PC-3 (cell line): ENCODE measurements around the gene VMAC. TPM values are rescaled to one million over a fixed set of nuclear protein-coding genes. Genes with fewer than 3 reads are reported as not detected.

Source experiments
- ATAC-seq: fragments of 200-7000 bp; cut with Tn5 transposase; 2 replicates; pipeline ENCODE4 v1.9.1; 2020; ENCODE audit warnings: mild to moderate bottlenecking, moderate library complexity
- BruUV-seq: library from RNA; stranded (reverse); fragments of 400-500 nt; replicated peaks from 2 replicates; lab custom pipeline; 2021; lab: Mats Ljungman, UMichigan
- CTCF ChIA-PET: fragments of 300-600 bp; sonication (Branson Sonifier 250); formaldehyde crosslinking; loops from one replicate; lab custom pipeline; 2022; ENCODE audit warnings: antibody characterized with exemption; lab: Charles Lee
- POLR2A ChIA-PET: fragments of 300-600 bp; sonication (Branson Sonifier 250); formaldehyde crosslinking; loops from one replicate; lab custom pipeline; 2022; ENCODE audit warnings: antibody characterized with exemption; ENCODE audit not compliant: unreplicated experiment; lab: Charles Lee
- DNase-seq: peaks from one replicate; pipeline ENCODE4 v3.0.0-alpha.2; 2015
- H2AFZ ChIP-seq: fragments of 300-600 bp; sonication (generic); 2 replicates; pipeline ENCODE4 v1.6.0; 2016; ENCODE audit warnings: antibody characterized with exemption, low read length
- H3F3A ChIP-seq: fragments of 300-600 bp; sonication (generic); one replicate; pipeline ENCODE4 v1.6.0; 2017; ENCODE audit warnings: antibody characterized with exemption, low read length, control low read depth, mild to moderate bottlenecking; ENCODE audit not compliant: unreplicated experiment
- H3K27ac ChIP-seq: fragments of 300-600 bp; sonication (generic); 2 replicates; pipeline ENCODE4 v1.5.1; 2016; ENCODE audit warnings: mild to moderate bottlenecking, low read length
- H3K27me3 ChIP-seq: fragments of 300-600 bp; sonication (generic); 2 replicates; pipeline ENCODE4 v1.6.1; 2016; ENCODE audit warnings: low read length, mixed read lengths
- H3K36me3 ChIP-seq: fragments of 300-600 bp; sonication (generic); 2 replicates; pipeline ENCODE4 v1.6.1; 2016; ENCODE audit warnings: low read depth, mixed run types, low read length, mixed read lengths
- H3K4me1 ChIP-seq: fragments of 300-600 bp; sonication (generic); 2 replicates; pipeline ENCODE4 v1.5.1; 2016; ENCODE audit warnings: low read length; ENCODE audit not compliant: insufficient read depth
- H3K4me2 ChIP-seq: fragments of 300-600 bp; sonication (generic); 2 replicates; pipeline ENCODE4 v1.6.0; 2016; ENCODE audit warnings: low read length
- H3K4me3 ChIP-seq: fragments of 300-600 bp; sonication (generic); 2 replicates; pipeline ENCODE4 v1.5.1; 2016; ENCODE audit warnings: mild to moderate bottlenecking, low read length, mixed read lengths
- H3K79me2 ChIP-seq: fragments of 300-600 bp; sonication (generic); 2 replicates; pipeline ENCODE4 v1.6.1; 2017; ENCODE audit warnings: low read length, mixed read lengths
- H3K9ac ChIP-seq: fragments of 300-600 bp; sonication (generic); 2 replicates; pipeline ENCODE4 v1.6.0; 2016; ENCODE audit warnings: mild to moderate bottlenecking, low read length
- H3K9me2 ChIP-seq: fragments of 300-600 bp; sonication (generic); replicated peaks from 2 replicates; pipeline ENCODE4 v1.6.1; 2016; ENCODE audit warnings: mixed run types, low read length, mixed read lengths
- H3K9me3 ChIP-seq: fragments of 300-600 bp; sonication (generic); 2 replicates; pipeline ENCODE4 v1.6.1; 2016; ENCODE audit warnings: low read length, mixed read lengths
- H4K20me1 ChIP-seq: fragments of 300-600 bp; sonication (generic); 2 replicates; pipeline ENCODE4 v1.6.1; 2016; ENCODE audit warnings: low read length, mixed read lengths
- EZH2 ChIP-seq: fragments of 300-600 bp; sonication (generic); IDR thresholded peaks from one replicate; pipeline ENCODE4 v1.6.1; 2017; ENCODE audit warnings: antibody characterized with exemption, mild to moderate bottlenecking, low read length; ENCODE audit not compliant: unreplicated experiment
- EZH2phosphoT487 ChIP-seq: fragments of 300-600 bp; sonication (generic); IDR thresholded peaks from 2 replicates; pipeline ENCODE4 v1.6.1; 2018; ENCODE audit warnings: mild to moderate bottlenecking, antibody characterized with exemption, low read length, borderline replicate concordance
- intact Hi-C: fragments of 100-400 bp; cut with micrococcal nuclease; formaldehyde crosslinking; loops from 2 replicates; pipeline ENCODE4 v1.9.0; 2023
- total RNA-seq: library from RNA; depleted of rRNA; stranded (reverse); fragments of >200 nt; gene quantifications from 2 replicates; pipeline ENCODE4 v1.2.3, GENCODE V29; 2014
- TF ChIP-seq, protein P1 (sequence below): fragments of 300-600 bp; sonication (generic); conservative IDR thresholded peaks from 2 replicates; pipeline ENCODE4 v1.5.1; 2017; ENCODE audit warnings: antibody characterized with exemption, low read depth, mild to moderate bottlenecking, low read length

The VMAC gene
- total RNA-seq, 1 experiment from 2014 or later = 8.3 TPM

DNA sequence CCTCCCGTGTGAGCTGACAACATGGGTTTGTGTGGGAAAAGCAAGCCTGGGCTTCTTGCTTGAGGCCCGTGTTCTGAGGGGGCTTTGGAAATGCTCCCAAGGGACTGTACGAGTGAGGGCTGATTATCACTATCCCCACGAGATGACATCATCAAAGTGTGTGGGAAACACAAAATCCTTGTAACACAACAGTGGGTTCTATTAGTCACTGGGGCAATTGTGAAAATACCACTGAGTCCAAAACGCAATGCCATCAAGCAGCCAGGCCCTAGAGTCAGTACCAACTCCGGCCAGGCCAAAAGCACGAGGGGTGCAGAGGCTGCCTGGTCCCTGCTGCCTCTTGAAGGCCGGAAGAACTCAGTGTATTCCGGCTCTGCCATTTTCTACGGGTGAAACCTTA, 39.0 kb downstream of the VMAC start:
- Histone ChIP-seq H3K9me3 (no peaks in the 10 kb centered on the region), H3K27ac (no peak overlapping the region), H3K36me3 (peaks cover 40% of the 10 kb centered on the region), H3K4me3 (no peak overlapping the region), H2AFZ (no peak overlapping the region), H3K4me2 (no peak overlapping the region), H3K27me3 (no peaks in the 10 kb centered on the region), H3K9me2 (no peaks in the 10 kb centered on the region), H3K9ac (no peak overlapping the region), H3K4me1 (no peaks in the 10 kb centered on the region), H3K79me2 (peaks cover 63% of the 10 kb centered on the region), H4K20me1 (peaks cover 13% of the 10 kb centered on the region; the same call in 1 of the 2 replicates), H3F3A (no peaks in the 10 kb centered on the region)
- CTCF ChIA-PET = no interaction called here
- BruUV-seq = no TSS peak
- no peak for DNase-seq
- intact Hi-C loops = no loop called here
- POLR2A ChIA-PET = no interaction called here
- ATAC-seq = no peak
- TF ChIP-seq EZH2phosphoT487 = no peak
- no peak for TF ChIP-seq EZH2
- TF ChIP-seq, protein P1, sequence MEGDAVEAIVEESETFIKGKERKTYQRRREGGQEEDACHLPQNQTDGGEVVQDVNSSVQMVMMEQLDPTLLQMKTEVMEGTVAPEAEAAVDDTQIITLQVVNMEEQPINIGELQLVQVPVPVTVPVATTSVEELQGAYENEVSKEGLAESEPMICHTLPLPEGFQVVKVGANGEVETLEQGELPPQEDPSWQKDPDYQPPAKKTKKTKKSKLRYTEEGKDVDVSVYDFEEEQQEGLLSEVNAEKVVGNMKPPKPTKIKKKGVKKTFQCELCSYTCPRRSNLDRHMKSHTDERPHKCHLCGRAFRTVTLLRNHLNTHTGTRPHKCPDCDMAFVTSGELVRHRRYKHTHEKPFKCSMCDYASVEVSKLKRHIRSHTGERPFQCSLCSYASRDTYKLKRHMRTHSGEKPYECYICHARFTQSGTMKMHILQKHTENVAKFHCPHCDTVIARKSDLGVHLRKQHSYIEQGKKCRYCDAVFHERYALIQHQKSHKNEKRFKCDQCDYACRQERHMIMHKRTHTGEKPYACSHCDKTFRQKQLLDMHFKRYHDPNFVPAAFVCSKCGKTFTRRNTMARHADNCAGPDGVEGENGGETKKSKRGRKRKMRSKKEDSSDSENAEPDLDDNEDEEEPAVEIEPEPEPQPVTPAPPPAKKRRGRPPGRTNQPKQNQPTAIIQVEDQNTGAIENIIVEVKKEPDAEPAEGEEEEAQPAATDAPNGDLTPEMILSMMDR = no peak

DNA sequence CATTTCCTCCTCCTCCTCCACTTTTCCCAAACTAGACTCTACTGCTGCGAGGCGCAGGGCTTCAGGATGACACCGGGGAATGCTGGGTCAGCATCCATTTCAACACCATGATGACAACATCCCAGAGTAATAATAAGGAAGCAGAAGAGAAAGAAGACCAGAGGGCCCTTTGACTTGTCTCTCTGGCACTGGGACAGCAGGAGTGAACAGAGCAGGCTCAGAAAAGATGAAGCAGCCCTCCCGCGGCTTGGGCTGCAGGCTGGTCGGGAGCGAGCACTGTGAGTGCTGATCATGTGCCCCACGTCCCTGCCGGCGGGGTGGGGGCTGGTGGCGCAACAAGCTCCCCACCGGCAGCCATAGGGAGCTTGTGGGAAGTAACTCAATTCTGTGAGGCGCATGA, 42.8 kb downstream of the VMAC start:
- Histone ChIP-seq H3K9me2 (no peaks in the 10 kb centered on the region), H4K20me1 (peaks cover 27% of the 10 kb centered on the region; the same call in 1 of the 2 replicates), H3F3A (no peaks in the 10 kb centered on the region), H3K4me1 (no peaks in the 10 kb centered on the region), H3K36me3 (peaks cover 25% of the 10 kb centered on the region), H3K79me2 (peaks cover 96% of the 10 kb centered on the region), H3K27me3 (no peaks in the 10 kb centered on the region), H2AFZ (no peak overlapping the region), H3K9me3 (no peaks in the 10 kb centered on the region), H3K9ac (no peak overlapping the region), H3K4me3 (no peak overlapping the region), H3K27ac (no peak overlapping the region), H3K4me2 (no peak overlapping the region)
- no peak for ATAC-seq
- ChIA-PET CTCF (interaction anchor here (0.7 kb wide), 1 partner anchor 23 kb away, joined by 5 read pairs; no protein-coding TSS in a partner anchor), POLR2A (no interaction called here)
- intact Hi-C loops = no loop called here
- DNase-seq = no peak
- BruUV-seq = no TSS peak
- TF ChIP-seq EZH2 = no peak
- no peak for TF ChIP-seq EZH2phosphoT487
- TF ChIP-seq, protein P1 = no peak

DNA sequence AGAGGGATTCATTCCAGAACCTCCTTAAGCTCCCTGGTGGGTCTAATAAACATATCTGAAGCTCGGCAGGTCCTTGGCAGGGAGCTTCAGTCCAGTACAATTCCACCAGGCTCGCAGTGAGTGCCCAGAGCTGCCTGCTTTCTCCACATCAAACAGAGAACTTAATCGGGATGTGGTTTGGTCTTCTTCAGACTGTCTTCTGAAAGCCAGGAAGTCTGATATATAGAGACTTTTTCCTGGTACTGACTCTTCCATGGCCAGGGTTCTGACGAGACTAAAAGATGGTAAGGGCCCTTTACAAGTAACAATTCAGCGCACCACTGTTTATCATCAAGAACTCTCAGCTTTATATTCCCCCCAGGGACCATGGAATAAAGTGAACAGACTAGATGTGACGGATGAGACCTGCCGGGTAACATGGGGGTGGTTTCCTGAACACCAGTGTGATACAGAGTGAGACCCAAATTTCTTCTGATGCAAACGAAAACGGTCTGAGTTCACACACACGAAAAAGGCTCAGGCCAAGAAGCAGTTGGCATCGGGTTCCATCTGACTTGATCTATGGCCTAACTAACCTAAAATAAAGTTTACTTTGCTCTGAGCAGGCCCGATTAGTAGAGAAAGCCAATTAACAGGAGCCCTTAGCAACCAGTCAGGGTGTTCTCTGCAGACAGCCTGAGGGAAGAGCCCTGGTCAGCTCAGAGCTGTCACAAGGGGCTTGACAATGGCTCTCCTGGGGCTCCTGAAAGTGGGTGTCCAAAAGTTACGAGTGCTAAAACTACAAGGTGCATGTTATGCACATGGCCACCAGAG, 44.3 kb downstream of the VMAC start:
- Histone ChIP-seq H4K20me1 (peaks cover 41% of the 10 kb centered on the region), H3K9ac (no peak overlapping the region), H3K79me2 (peaks cover 97% of the 10 kb centered on the region), H3K4me2 (no peak overlapping the region), H3F3A (no peaks in the 10 kb centered on the region), H2AFZ (no peak overlapping the region), H3K9me2 (no peaks in the 10 kb centered on the region), H3K9me3 (no peaks in the 10 kb centered on the region), H3K4me1 (no peaks in the 10 kb centered on the region), H3K4me3 (no peak overlapping the region), H3K36me3 (peaks cover 25% of the 10 kb centered on the region), H3K27me3 (no peaks in the 10 kb centered on the region), H3K27ac (no peak overlapping the region)
- ATAC-seq (no peak), DNase-seq (no peak)
- ChIA-PET CTCF (no interaction called here), POLR2A (no interaction called here)
- no TSS peak for BruUV-seq
- intact Hi-C loops = no loop called here
- TF ChIP-seq EZH2phosphoT487 (no peak), EZH2 (no peak)
- TF ChIP-seq, protein P1 = no peak
